Heart left ventricle (tissue), 16 donors: ENCODE data around the gene C2CD2L. TPM values are rescaled to one million over a fixed set of nuclear protein-coding genes. Genes with fewer than 3 reads are reported as not detected.

Experiments
- ATAC-seq, 4 donors: fragments of 200-7000 bp; cut with Tn5 transposase; one replicate each; pipeline ENCODE4 v1.9.1; 2020 to 2022; ENCODE audit warnings: moderate library complexity in 4 of 4, mild to moderate bottlenecking in 3 of 4, moderate number of reproducible peaks in 1 of 4
- DNase-seq, 5 donors: peaks; one replicate each; pipeline ENCODE4 v3.0.0-alpha.2; 2020
- H3K27ac ChIP-seq, 12 donors: fragments of 200-600 bp; sonication (generic) in 4 of 12; one replicate each; pipeline versions ENCODE4 v1.5.0 to v1.8.0; 2016 to 2022; ENCODE audit warnings: mild to moderate bottlenecking in 2 of 12
- H3K27me3 ChIP-seq, 9 donors: fragments of 200-600 bp; sonication (generic) in 2 of 9; one replicate each; pipeline versions ENCODE4 v1.5.1 to v1.8.0; 2016 to 2022; ENCODE audit warnings: mild to moderate bottlenecking in 3 of 9
- H3K36me3 ChIP-seq, 9 donors: fragments of 200-600 bp; sonication (generic) in 2 of 9; one replicate each; pipeline versions ENCODE4 v1.5.0 to v1.8.0; 2018 to 2022; ENCODE audit warnings: mild to moderate bottlenecking in 2 of 9
- H3K4me1 ChIP-seq, 12 donors: fragments of 200-600 bp; sonication (generic) in 4 of 12; one replicate each; pipeline versions ENCODE4 v1.5.0 to v1.8.0; 2016 to 2022; ENCODE audit warnings: mild to moderate bottlenecking in 3 of 12
- H3K4me3 ChIP-seq, 12 donors: fragments of 200-600 bp; sonication (generic) in 4 of 12; one replicate each; pipeline versions ENCODE4 v1.5.0 to v1.8.0; 2017 to 2022; ENCODE audit warnings: mild to moderate bottlenecking in 9 of 12, moderate library complexity in 4 of 12
- H3K9me3 ChIP-seq, 12 donors: fragments of 200-600 bp; sonication (generic) in 4 of 12; one replicate each; pipeline versions ENCODE4 v1.5.0 to v1.8.0; 2016 to 2022; ENCODE audit warnings: mild to moderate bottlenecking in 1 of 12
- POLR2A ChIP-seq, 2 donors: fragments of 450-650 bp; IDR thresholded peaks; one replicate each; pipeline ENCODE4 v1.6.1; 2017; ENCODE audit warnings: antibody characterized with exemption in 2 of 2, mild to moderate bottlenecking in 2 of 2, moderate library complexity in 2 of 2
- WGBS, 4 donors: extraction: QIAGEN DNeasy Blood & Tissue Kit in 2 of 4; methylation state at CpG; one replicate each; pipeline versions ENCODE4 v1.1.5 to v1.1.7; 2013 to 2018; 5-methylcytosine and 5-hydroxymethylcytosine counted together
- intact Hi-C, 10 donors: fragments of 100-400 bp; cut with DNase I; formaldehyde crosslinking; loops; one replicate each; pipeline versions ENCODE4 v1.11.1 to v1.14.2; 2022
- polyA plus RNA-seq, 2 donors: library from polyadenylated mRNA; stranded (reverse); fragments of 200-250 nt; gene quantifications; one replicate each; pipeline ENCODE4 v1.2.3, GENCODE V29; 2013
- total RNA-seq, 9 donors: library from RNA; depleted of rRNA in 2 of 9; stranded (reverse); fragments of >200 nt in 2 of 9; fragmentation: NEBNext Ultra II Directional in 3 of 9; extraction: Animal tissue kit (Norgen Biotek cat#: 25700) in 3 of 9; gene quantifications; one replicate each; pipeline versions ENCODE4 v1.1.0 to v1.2.4, GENCODE V29; 2016 to 2023
- TF ChIP-seq, protein P1 (sequence below), 12 donors: fragments of 200-600 bp; sonication (generic) in 4 of 12; IDR thresholded peaks; one replicate each; pipeline versions ENCODE4 v1.5.0 to v1.8.0; 2018 to 2022; ENCODE audit warnings: antibody characterized with exemption in 12 of 12, mild to moderate bottlenecking in 5 of 12
- donor health status: ischemic (EF 13 %, LVEDD 7.1; RV severe dilation, severe dysfunction).
- donor health status: healthy with polysubstance abuse.
- donor health status: DM: no; HTN: yes; CAD: no.
- donor health status: DM: no; HTN: no; CAD: no.
- donor health status: ischemic (EF 25% LVEDD 6.9; RV normal size, moderate dysfunction).
- donor health status: ischemic (EF 25% LVEDD 5.7; RV mildly dilated, moderate dysfunction).
- donor health status: healthy.
- donor health status: DM: yes; HTN: yes; CAD: no.
- donor health status: ischemic (EF 35%, LVEDD 5.7; RV mildly dilated, moderate dysfunction).
- donor health status: nonischemic (EF 11% LVEDD 7.7; RV severe dilation, severe dysfunction).
- donor health status: DM: yes; HTN: yes; CAD: no.
- donor health status: PGD.
- donor health status: ischemic (EF 29% LVEDD 5.4; RV normal size, mild dysfunction).
- donor health status: nonischemic (EF 23%, LVEDD 6.1; RV moderate dilation, normal function).

The C2CD2L gene
- total and polyA plus RNA-seq, 11 donors, result 6.6 to 18.3 (median 11.2) TPM

DNA sequence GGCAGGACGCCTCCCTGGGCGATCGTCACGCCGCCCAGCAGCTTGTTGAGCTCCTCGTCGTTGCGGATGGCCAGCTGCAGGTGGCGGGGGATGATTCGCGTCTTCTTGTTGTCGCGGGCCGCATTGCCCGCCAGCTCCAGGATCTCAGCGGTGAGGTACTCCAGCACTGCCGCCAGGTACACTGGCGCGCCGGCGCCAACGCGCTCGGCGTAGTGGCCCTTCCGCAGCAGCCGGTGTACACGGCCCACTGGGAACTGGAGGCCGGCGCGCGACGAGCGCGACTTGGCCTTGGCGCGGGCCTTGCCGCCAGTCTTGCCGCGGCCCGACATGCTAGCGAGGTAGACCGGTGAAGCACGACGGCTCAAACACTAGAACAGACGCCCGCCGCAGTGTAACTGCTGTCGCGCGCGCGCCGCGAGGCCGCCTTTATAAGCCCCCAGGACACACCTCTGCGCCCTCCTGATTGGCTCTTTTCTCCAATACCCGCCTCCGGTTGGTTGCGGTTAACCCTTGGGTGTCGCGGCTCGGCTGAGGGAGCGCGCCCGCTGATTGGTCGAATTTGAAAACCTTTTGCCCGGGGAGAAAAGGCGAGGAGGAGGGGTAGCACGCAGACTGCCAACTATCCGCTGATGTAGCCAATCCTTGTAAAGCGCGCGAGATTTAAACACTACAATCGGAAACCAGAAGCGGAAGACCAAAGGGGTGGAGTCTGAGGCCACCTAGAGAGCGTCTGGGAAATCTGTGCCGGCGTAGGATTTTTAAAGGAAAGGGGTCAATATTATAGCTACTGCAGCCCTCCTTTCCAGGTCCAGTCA lies 11.9 kb upstream of the C2CD2L start:
- Histone ChIP-seq H3K27ac (peak overlapping the region; percentile 60 to 97 (median 89)), H3K4me1 (peaks cover 7 to 38% (median 20%) of the 10 kb centered on the region in 12 donors), H3K4me3 (peak overlapping the region; percentile 62 to 88 (median 77)), H3K36me3 (peaks cover 0 to 50% (median 34%) of the 10 kb centered on the region in 9 donors), H3K9me3 (no peaks in the 10 kb centered on the region), H3K27me3 (no peaks in the 10 kb centered on the region)
- TF ChIP-seq, protein P1, sequence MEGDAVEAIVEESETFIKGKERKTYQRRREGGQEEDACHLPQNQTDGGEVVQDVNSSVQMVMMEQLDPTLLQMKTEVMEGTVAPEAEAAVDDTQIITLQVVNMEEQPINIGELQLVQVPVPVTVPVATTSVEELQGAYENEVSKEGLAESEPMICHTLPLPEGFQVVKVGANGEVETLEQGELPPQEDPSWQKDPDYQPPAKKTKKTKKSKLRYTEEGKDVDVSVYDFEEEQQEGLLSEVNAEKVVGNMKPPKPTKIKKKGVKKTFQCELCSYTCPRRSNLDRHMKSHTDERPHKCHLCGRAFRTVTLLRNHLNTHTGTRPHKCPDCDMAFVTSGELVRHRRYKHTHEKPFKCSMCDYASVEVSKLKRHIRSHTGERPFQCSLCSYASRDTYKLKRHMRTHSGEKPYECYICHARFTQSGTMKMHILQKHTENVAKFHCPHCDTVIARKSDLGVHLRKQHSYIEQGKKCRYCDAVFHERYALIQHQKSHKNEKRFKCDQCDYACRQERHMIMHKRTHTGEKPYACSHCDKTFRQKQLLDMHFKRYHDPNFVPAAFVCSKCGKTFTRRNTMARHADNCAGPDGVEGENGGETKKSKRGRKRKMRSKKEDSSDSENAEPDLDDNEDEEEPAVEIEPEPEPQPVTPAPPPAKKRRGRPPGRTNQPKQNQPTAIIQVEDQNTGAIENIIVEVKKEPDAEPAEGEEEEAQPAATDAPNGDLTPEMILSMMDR (IDR thresholded peaks at IDR 0.05), result peak in 5 of 12 donors; percentile 0 to 30 (median 6)
- peak; percentile 70 to 98 for TF ChIP-seq POLR2A (IDR thresholded peaks at IDR 0.05)
- 0 to 1% (median 1%) methylated on average over 23 to 79 of the region's 79 CpGs for WGBS, 4 donors
- intact Hi-C loops, result loop anchor here in 5 of 10 donors (1.0 to 10.0 kb wide), 6 partner anchors 28 to 102 kb away; partner anchors contain the start of genes VPS11 (in 2 of the 5) and HYOU1 (in 1 of the 5)
- DNase-seq (peak; percentile 99), ATAC-seq (peak; percentile 96 to 98 (median 96))

DNA sequence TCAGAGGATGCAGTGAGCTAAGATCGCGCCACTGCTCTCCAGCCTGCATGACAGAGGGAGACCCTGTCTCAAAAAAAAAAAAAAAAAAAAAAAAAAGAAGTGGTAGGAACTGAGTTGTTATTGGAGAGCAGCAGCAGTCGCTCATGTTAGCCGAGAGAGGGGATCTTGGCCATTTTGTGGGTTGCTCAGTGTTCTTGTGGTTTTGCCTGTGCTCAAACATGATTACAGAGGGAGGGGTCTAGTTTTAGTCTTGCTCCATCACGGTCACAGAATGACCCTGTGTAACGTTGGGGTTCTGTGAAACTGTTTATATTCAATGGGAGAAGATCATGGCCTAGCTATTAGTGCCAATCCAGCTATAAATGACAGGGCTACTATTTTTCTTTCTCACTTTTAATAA lies 7.4 kb upstream of the C2CD2L start:
- Histone ChIP-seq H3K9me3 (no peaks in the 10 kb centered on the region), H3K4me1 (peaks cover 8 to 41% (median 28%) of the 10 kb centered on the region in 12 donors), H3K4me3 (no peak overlapping the region), H3K27ac (no peak overlapping the region), H3K27me3 (no peaks in the 10 kb centered on the region), H3K36me3 (peaks cover 0 to 30% (median 21%) of the 10 kb centered on the region in 9 donors)
- intact Hi-C loops, result loop anchor here in 5 of 10 donors (5.0 to 10.0 kb wide), 6 partner anchors 42 to 235 kb away; partner anchors contain the start of genes HYOU1 (in 1 of the 5), MCAM (in 1 of the 5) and RNF26 (in 1 of the 5)
- 77 to 90% (median 80%) methylated on average over 6 of the region's 6 CpGs for WGBS, 4 donors
- DNase-seq, result no peak
- no peak for TF ChIP-seq POLR2A (IDR thresholded peaks at IDR 0.05)
- TF ChIP-seq, protein P1 (IDR thresholded peaks at IDR 0.05), result no peak
- no peak for ATAC-seq

DNA sequence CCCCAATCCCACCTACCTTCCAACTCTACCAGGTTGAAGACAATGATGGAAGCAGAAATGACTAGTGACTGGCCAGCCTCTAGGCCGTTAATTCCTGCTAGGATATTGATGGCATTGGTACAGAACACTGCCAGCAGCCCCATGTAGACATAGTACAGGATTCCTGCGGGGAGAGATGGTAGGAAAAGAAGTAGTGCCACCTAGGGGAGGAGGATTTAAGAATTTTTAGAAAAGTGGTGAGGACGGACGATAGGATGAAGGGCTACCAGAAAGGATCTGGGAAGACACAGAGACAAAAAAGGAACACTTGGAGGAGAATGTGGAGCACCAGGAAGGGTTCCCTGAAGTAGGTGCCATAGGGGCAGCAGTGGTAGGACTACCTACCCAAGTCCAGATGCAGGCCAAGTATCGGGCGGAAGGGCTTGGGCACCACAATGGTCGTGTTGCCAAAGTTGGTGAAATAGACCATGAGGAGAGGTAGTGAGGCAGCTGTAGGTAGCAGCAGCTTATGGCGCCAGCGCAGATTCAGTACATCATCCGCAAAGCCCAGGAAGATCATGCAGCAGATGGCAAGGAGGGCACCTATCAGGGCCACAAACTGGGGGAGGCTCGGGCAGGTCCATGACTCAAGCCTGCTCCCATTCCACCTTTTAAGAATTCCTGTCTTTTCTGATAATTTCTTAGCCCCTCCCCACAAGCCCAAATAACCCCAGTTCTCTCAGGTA lies 6.7 kb upstream of the C2CD2L start:
- H3K4me1 ChIP-seq, result peaks cover 8 to 39% (median 28%) of the 10 kb centered on the region in 12 donors
- H3K9me3 ChIP-seq, result no peaks in the 10 kb centered on the region
- H3K4me3 ChIP-seq, result peak overlapping the region in 11 of 12 donors; percentile 56 to 94 (median 86)
- H3K27me3 ChIP-seq, result no peaks in the 10 kb centered on the region
- 50 to 58% (median 54%) methylated on average over 11 of the region's 11 CpGs for WGBS, 4 donors
- ATAC-seq, result no peak
- no peak for DNase-seq
- intact Hi-C loops, result loop anchor here in 4 of 10 donors (5.0 to 10.0 kb wide), 4 partner anchors 97 to 234 kb away; partner anchors contain the start of genes MCAM (in 1 of the 4) and RNF26 (in 1 of the 4)
- TF ChIP-seq, protein P1 (IDR thresholded peaks at IDR 0.05), result peak in 4 of 12 donors; percentile 7 to 16 (median 11)
- TF ChIP-seq POLR2A (IDR thresholded peaks at IDR 0.05), result no peak
- no peak overlapping the region for H3K27ac ChIP-seq
- H3K36me3 ChIP-seq, result peaks cover 0 to 30% (median 21%) of the 10 kb centered on the region in 9 donors
